KMS-11 (cell line): ENCODE data around the gene PARP8.

Experiments used
- H2AFZ ChIP-seq: fragments of 200-600 bp; sonication (generic); 2 replicates; pipeline ENCODE4 v1.6.1; 2016; ENCODE audit warnings: antibody characterized with exemption, mixed run types, low read depth
- H3K27ac ChIP-seq: fragments of 200-600 bp; sonication (generic); 2 replicates; pipeline ENCODE4 v1.6.1; 2016; ENCODE audit warnings: mild to moderate bottlenecking, mixed run types
- H3K27me3 ChIP-seq: fragments of 200-600 bp; sonication (generic); 2 replicates; pipeline ENCODE4 v1.6.1; 2017; ENCODE audit warnings: mild to moderate bottlenecking, low read depth, mixed run types, moderate library complexity; ENCODE audit not compliant: insufficient read depth
- H3K36me3 ChIP-seq: fragments of 200-600 bp; sonication (generic); 2 replicates; pipeline ENCODE4 v1.6.1; 2017; ENCODE audit warnings: mild to moderate bottlenecking, mixed run types; ENCODE audit not compliant: insufficient read depth
- H3K4me1 ChIP-seq: fragments of 200-600 bp; sonication (generic); 2 replicates; pipeline ENCODE4 v1.6.1; 2016; ENCODE audit warnings: mild to moderate bottlenecking, low read depth, mixed run types; ENCODE audit not compliant: poor library complexity, severe bottlenecking
- H3K4me2 ChIP-seq: fragments of 200-600 bp; sonication (generic); 2 replicates; pipeline ENCODE4 v1.7.0; 2016; ENCODE audit warnings: mild to moderate bottlenecking, mixed run types
- H3K4me3 ChIP-seq: fragments of 200-600 bp; sonication (generic); IDR thresholded peaks from 2 replicates; pipeline ENCODE4 v1.6.1; 2017; ENCODE audit warnings: low read depth, low read length, mixed read lengths; ENCODE audit not compliant: insufficient read depth
- H3K79me2 ChIP-seq: fragments of 200-600 bp; sonication (generic); 2 replicates; pipeline ENCODE4 v1.6.1; 2016; ENCODE audit warnings: low read depth, mixed run types; ENCODE audit not compliant: insufficient read depth
- H3K9ac ChIP-seq: fragments of 200-600 bp; sonication (generic); 2 replicates; pipeline ENCODE4 v1.6.1; 2016; ENCODE audit warnings: mild to moderate bottlenecking, mixed run types
- H4K20me1 ChIP-seq: fragments of 200-600 bp; sonication (generic); 2 replicates; pipeline ENCODE4 v1.6.1; 2016; ENCODE audit warnings: mild to moderate bottlenecking, mixed run types; ENCODE audit not compliant: insufficient read depth
- CTCF ChIP-seq: fragments of 200-600 bp; sonication (generic); conservative IDR thresholded peaks from 2 replicates; pipeline ENCODE4 v1.6.1; 2017; ENCODE audit warnings: low read depth, mild to moderate bottlenecking, antibody characterized with exemption, low read length, moderate library complexity, mixed read lengths

Gene PARP8

GRCh38 chr5:50647726-50648125, 18.7 kb upstream of the PARP8 start:
- H3K27me3 ChIP-seq = no peaks in the 10 kb centered on the region
- no peak overlapping the region for H3K9ac ChIP-seq
- H4K20me1 ChIP-seq = no peaks in the 10 kb centered on the region
- H3K4me3 ChIP-seq = no peak overlapping the region
- no peaks in the 10 kb centered on the region for H3K36me3 ChIP-seq
- H3K79me2 ChIP-seq = no peaks in the 10 kb centered on the region
- no peak overlapping the region for H2AFZ ChIP-seq
- no peak for TF ChIP-seq CTCF
- no peaks in the 10 kb centered on the region for H3K4me1 ChIP-seq
- H3K27ac ChIP-seq = no peak overlapping the region
- no peak overlapping the region for H3K4me2 ChIP-seq

GRCh38 chr5:50653946-50654345, 12.5 kb upstream of the PARP8 start:
- Histone ChIP-seq H4K20me1 (no peaks in the 10 kb centered on the region), H3K4me2 (no peak overlapping the region)

GRCh38 chr5:50655067-50655809, 11.2 kb upstream of the PARP8 start:
- H2AFZ ChIP-seq = no peak overlapping the region
- H3K36me3 ChIP-seq = no peaks in the 10 kb centered on the region
- peaks cover 4% of the 10 kb centered on the region for H3K4me1 ChIP-seq

More at GRCh38 chr5:50653946-50654345, 12.5 kb upstream of the PARP8 start:
- Histone ChIP-seq H3K27me3 (no peaks in the 10 kb centered on the region), H3K4me3 (no peak overlapping the region), H3K27ac (no peak overlapping the region), H3K9ac (no peak overlapping the region), H3K79me2 (no peaks in the 10 kb centered on the region), H2AFZ (no peak overlapping the region), H3K4me1 (peaks cover 4% of the 10 kb centered on the region), H3K36me3 (no peaks in the 10 kb centered on the region)
- no peak for TF ChIP-seq CTCF

GRCh38 chr5:50655810-50656205, 10.6 kb upstream of the PARP8 start:
- H3K4me2 ChIP-seq = no peak overlapping the region
- H3K36me3 ChIP-seq = no peaks in the 10 kb centered on the region
- no peak overlapping the region for H3K9ac ChIP-seq
- no peaks in the 10 kb centered on the region for H3K79me2 ChIP-seq
- no peak overlapping the region for H3K27ac ChIP-seq
- no peak for TF ChIP-seq CTCF
- H4K20me1 ChIP-seq = no peaks in the 10 kb centered on the region
- no peaks in the 10 kb centered on the region for H3K27me3 ChIP-seq
- H3K4me1 ChIP-seq = peaks cover 4% of the 10 kb centered on the region
- H2AFZ ChIP-seq = no peak overlapping the region
- no peak overlapping the region for H3K4me3 ChIP-seq

More at GRCh38 chr5:50655067-50655809, 11.2 kb upstream of the PARP8 start:
- Histone ChIP-seq H3K27ac (no peak overlapping the region), H3K9ac (no peak overlapping the region), H3K79me2 (no peaks in the 10 kb centered on the region), H3K4me2 (no peak overlapping the region), H4K20me1 (no peaks in the 10 kb centered on the region), H3K4me3 (no peak overlapping the region), H3K27me3 (no peaks in the 10 kb centered on the region)
- TF ChIP-seq CTCF = no peak
